ENCODE data around the gene SORCS1. TPM values are rescaled to one million over a fixed set of nuclear protein-coding genes. Genes with fewer than 3 reads are reported as not detected.

Gene SORCS1
- total and polyA plus RNA-seq, 3 donors from 2014 or later: 2.6 to 9.6 (median 4.6) TPM

DNA sequence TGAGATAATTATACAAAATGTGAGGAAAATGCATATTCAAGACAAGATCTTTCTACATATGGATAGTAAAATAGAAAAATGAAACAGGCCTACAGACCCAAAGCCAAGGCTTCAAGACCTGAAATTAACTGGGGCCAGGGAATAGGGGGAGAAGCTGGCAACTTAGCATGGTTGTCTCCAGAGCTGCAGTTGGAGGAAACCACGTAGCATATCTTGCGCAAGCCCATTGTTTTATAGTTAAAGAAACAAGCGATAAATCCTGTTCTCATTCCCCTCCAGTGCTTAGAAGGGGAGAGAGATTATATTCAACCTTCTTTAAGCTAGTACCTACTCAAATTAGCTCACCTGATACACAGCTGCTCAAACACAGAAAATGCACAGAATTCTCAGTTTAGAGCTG is 197.1 kb downstream of the SORCS1 start:
- 59 to 67% methylated on average over 3 of the region's 3 CpGs for WGBS, 2 donors
- DNase-seq: no peak
- intact Hi-C loops (cut with DNase I; ENCODE audit: low total_unique reads): no loop called here
- no peaks in the 10 kb centered on the region for H3K4me1 ChIP-seq
- TF ChIP-seq, protein P1, sequence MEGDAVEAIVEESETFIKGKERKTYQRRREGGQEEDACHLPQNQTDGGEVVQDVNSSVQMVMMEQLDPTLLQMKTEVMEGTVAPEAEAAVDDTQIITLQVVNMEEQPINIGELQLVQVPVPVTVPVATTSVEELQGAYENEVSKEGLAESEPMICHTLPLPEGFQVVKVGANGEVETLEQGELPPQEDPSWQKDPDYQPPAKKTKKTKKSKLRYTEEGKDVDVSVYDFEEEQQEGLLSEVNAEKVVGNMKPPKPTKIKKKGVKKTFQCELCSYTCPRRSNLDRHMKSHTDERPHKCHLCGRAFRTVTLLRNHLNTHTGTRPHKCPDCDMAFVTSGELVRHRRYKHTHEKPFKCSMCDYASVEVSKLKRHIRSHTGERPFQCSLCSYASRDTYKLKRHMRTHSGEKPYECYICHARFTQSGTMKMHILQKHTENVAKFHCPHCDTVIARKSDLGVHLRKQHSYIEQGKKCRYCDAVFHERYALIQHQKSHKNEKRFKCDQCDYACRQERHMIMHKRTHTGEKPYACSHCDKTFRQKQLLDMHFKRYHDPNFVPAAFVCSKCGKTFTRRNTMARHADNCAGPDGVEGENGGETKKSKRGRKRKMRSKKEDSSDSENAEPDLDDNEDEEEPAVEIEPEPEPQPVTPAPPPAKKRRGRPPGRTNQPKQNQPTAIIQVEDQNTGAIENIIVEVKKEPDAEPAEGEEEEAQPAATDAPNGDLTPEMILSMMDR (IDR thresholded peaks at IDR 0.05): no peak
- no peak for TF ChIP-seq POLR2A (IDR thresholded peaks at IDR 0.05)
- no peaks in the 10 kb centered on the region for H3K36me3 ChIP-seq (ENCODE audit: low read depth, missing control alignments)
- H3K27me3 ChIP-seq: no peaks in the 10 kb centered on the region
- no peak overlapping the region for H3K4me3 ChIP-seq
- H3K9me3 ChIP-seq: no peaks in the 10 kb centered on the region
- no peak overlapping the region for H3K27ac ChIP-seq

DNA sequence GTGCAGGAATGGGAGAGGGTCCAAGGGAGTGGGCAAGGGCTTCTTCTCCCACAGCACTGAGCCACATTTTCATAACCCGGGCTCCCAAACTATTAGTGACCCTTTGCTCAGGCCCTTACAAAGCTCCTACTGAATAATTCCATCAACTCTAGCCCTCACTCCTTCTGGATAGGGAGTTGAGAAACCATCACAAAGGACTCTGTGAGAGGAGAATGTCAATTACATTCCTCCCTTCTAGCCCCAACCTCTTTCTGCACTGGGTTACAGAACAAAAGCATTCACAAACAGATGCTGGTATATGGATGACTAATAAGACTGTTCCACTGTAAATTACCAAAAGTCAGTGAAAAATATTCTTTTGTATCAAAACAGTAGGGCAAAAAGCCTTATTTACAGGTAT is 203.7 kb downstream of the SORCS1 start:
- TF ChIP-seq, protein P1 (IDR thresholded peaks at IDR 0.05): no peak
- TF ChIP-seq POLR2A (IDR thresholded peaks at IDR 0.05): no peak

DNA sequence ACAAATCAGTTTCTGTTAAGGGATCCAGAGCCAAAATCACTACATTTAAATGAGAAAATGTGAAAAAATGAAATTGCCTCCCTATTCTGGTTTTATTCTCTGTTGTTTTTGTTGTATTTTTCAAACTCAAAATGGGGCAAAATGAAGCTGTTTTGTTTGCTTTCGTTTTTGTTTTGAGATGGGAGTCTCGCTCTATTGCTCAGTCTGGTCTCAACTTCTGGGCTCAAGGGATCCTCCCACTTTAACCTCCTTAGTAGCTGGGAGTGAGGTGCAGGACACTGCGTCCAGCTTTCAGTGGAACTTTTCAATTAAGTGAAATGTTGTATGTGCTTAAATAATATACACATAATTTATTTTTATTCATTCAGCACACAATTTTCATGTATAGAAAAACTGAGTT is 205.0 kb downstream of the SORCS1 start:
- no peaks in the 10 kb centered on the region for H3K9me3 ChIP-seq
- no peaks in the 10 kb centered on the region for H3K4me1 ChIP-seq
- 51 to 57% methylated on average over 3 of the region's 3 CpGs for WGBS, 2 donors
- DNase-seq: no peak
- intact Hi-C loops (cut with DNase I; ENCODE audit: low total_unique reads): no loop called here
- no peak overlapping the region for H3K27ac ChIP-seq
- no peak overlapping the region for H3K4me3 ChIP-seq
- no peak for TF ChIP-seq POLR2A (IDR thresholded peaks at IDR 0.05)
- TF ChIP-seq, protein P1 (IDR thresholded peaks at IDR 0.05): no peak
- no peaks in the 10 kb centered on the region for H3K36me3 ChIP-seq (ENCODE audit: low read depth, missing control alignments)
- no peaks in the 10 kb centered on the region for H3K27me3 ChIP-seq

More for the DNA sequence above, 203.7 kb downstream of the SORCS1 start:
- Histone ChIP-seq H3K4me3 (no peak overlapping the region), H3K27ac (no peak overlapping the region), H3K9me3 (no peaks in the 10 kb centered on the region), H3K36me3 (ENCODE audit: low read depth, missing control alignments) (no peaks in the 10 kb centered on the region), H3K4me1 (no peaks in the 10 kb centered on the region), H3K27me3 (no peaks in the 10 kb centered on the region)
- WGBS, 2 donors: 92 to 100% methylated on average over 1 of the region's 1 CpG
- no peak for DNase-seq
- intact Hi-C loops (cut with DNase I; ENCODE audit: low total_unique reads): no loop called here

DNA sequence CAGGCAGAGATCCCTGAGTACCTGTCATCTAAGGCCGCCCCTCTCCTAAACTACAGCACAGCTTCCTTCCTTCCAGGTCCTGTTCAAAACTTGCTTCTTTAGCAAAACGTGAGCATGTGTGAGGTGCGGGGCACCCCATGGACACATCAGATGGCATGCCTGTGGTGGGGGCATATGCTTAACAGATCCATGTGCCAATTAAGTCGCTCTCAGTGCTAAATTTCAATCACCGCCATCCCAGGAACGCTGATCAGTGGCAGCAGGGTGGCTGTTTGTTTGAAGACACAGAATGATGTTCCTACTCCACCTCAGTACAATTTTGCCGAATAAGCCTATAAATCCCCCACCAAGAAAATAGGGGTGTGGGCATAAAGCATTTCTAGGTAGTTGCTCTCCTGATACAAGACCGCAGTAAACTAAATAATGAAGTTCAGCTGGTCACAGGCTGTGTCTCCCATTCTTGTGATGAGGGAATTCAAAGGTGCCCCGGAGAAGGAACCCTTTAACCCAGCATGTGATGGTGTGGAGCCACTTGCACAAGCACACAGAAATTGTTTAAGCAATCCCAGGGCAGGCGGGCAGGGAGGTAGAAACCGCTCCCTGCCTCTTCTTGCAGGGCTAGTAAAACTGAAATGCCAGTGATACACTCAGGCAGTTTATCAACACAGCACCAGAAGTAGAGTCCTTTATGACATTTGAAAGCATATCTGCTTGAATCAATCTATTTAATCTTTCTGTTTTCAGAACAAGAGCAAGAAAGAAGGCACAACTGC is 205.7 kb downstream of the SORCS1 start:
- Histone ChIP-seq H3K4me3 (no peak overlapping the region), H3K27ac (no peak overlapping the region), H3K27me3 (no peaks in the 10 kb centered on the region), H3K9me3 (no peaks in the 10 kb centered on the region), H3K36me3 (ENCODE audit: low read depth, missing control alignments) (no peaks in the 10 kb centered on the region), H3K4me1 (no peaks in the 10 kb centered on the region)
- TF ChIP-seq POLR2A (IDR thresholded peaks at IDR 0.05): no peak
- TF ChIP-seq, protein P1 (IDR thresholded peaks at IDR 0.05): no peak
- intact Hi-C loops (cut with DNase I; ENCODE audit: low total_unique reads): no loop called here
- no peak for DNase-seq
- 84% methylated on average over 11 of the region's 11 CpGs for WGBS, 2 donors
